ENCODE results near the gene PRSS27. TPM values are rescaled to one million over a fixed set of nuclear protein-coding genes. Genes with fewer than 3 reads are reported as not detected.

Gene PRSS27
- total and polyA plus RNA-seq, 4 experiments from 2014 or later: 0.61 to 0.96 TPM; not detected in 2

DNA sequence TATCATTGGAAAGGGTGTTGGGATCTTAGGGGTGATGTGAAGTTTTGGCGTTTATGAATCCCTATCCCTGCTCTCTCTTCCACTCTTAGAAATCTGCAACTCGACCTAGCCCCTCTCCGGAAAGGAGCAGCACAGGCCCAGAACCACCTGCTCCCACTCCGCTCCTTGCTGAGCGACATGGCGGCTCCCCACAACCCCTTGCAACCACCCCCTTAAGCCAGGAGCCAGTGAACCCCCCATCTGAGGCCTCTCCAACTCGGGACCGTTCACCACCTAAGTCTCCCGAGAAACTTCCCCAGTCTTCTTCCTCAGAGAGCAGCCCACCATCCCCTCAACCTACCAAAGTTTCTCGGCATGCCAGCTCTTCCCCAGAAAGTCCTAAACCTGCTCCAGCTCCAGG is 41.4 kb upstream of the PRSS27 start:
- H3K9me3 ChIP-seq (ENCODE audit: control insufficient read depth in 1 of 2, low read length in 2 of 2): no peaks in the 10 kb centered on the region
- no peaks in the 10 kb centered on the region for H3K27me3 ChIP-seq (ENCODE audit: insufficient read depth, low read length)
- CTCF ChIA-PET (ENCODE audit: partially characterized antibody): no interaction called here
- H3K36me3 Mint-ChIP-seq: peaks cover 95 to 97% of the 10 kb centered on the region in 2 donors
- H3K4me3 Mint-ChIP-seq: peak overlapping the region in 1 of 8 donors; percentile 17
- POLR2A ChIA-PET (ENCODE audit: partially characterized antibody): interaction anchor here (1.6 kb wide), 1 partner anchor 9 kb away, joined by 4 read pairs; the partner anchor contains the start of gene SRRM2
- H3K4me1 ChIP-seq (ENCODE audit: insufficient read depth, low read length): peaks cover 14% of the 10 kb centered on the region
- H3K36me3 ChIP-seq (ENCODE audit: insufficient read depth, low read length): peaks cover 96% of the 10 kb centered on the region
- DNase-seq: peak in 1 of 5 donors; percentile 2
- peaks cover 15 to 46% (median 31%) of the 10 kb centered on the region in 4 donors for H3K4me1 Mint-ChIP-seq
- intact Hi-C loops (cut with micrococcal nuclease): no loop called here
- H3K27ac ChIP-seq (ENCODE audit: low read depth, low read length): no peak overlapping the region
- no peaks in the 10 kb centered on the region for H3K27me3 Mint-ChIP-seq
- H3K27ac Mint-ChIP-seq: peak overlapping the region in 3 of 7 donors; percentile 48 to 83 (median 51)
- no peak overlapping the region for H3K4me3 ChIP-seq (ENCODE audit: low read length in 2 of 2)
- H3K9me3 Mint-ChIP-seq: peaks cover 0 to 8% (median 0%) of the 10 kb centered on the region in 8 donors

DNA sequence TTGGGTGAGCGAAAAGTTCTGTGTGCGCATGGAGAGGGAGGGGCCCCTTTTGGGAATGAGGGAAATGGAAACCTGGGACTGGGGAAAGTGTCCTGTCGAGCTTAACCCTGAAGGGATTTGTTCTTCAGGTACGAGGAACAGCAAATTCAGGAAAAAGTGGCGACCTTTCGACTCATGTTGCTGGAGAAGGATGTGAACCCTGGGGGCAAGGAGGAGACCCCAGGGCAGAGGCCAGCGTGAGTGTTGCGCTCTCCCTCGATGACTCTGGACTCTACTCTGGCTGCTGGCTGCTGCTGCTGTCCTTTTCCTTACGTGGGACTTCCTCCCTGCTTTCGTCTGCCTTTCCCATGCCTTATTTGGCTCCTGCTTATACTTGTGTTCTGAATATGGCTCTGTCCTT is 37.3 kb upstream of the PRSS27 start:
- Histone ChIP-seq H3K4me3 (ENCODE audit: low read length in 2 of 2) (no peak overlapping the region), H3K4me1 (ENCODE audit: insufficient read depth, low read length) (peaks cover 43% of the 10 kb centered on the region), H3K27me3 (ENCODE audit: insufficient read depth, low read length) (no peaks in the 10 kb centered on the region), H3K36me3 (ENCODE audit: insufficient read depth, low read length) (peaks cover 59% of the 10 kb centered on the region), H3K27ac (ENCODE audit: low read depth, low read length) (no peak overlapping the region), H3K9me3 (ENCODE audit: control insufficient read depth in 1 of 2, low read length in 2 of 2) (no peaks in the 10 kb centered on the region)
- DNase-seq: no peak
- Mint-ChIP-seq H3K36me3 (peaks cover 70 to 86% of the 10 kb centered on the region in 2 donors), H3K4me1 (peaks cover 38 to 71% (median 52%) of the 10 kb centered on the region in 4 donors), H3K9me3 (peaks cover 0 to 2% (median 0%) of the 10 kb centered on the region in 8 donors), H3K27me3 (no peaks in the 10 kb centered on the region), H3K4me3 (peak overlapping the region in 3 of 8 donors; percentile 4 to 21 (median 18)), H3K27ac (peak overlapping the region in 3 of 7 donors; percentile 36 to 100 (median 59))
- intact Hi-C loops (cut with micrococcal nuclease): loop anchor here (10.0 kb wide), 1 partner anchor 107 kb away; no protein-coding TSS in a partner anchor
- CTCF ChIA-PET (ENCODE audit: partially characterized antibody): no interaction called here
- POLR2A ChIA-PET (ENCODE audit: partially characterized antibody): interaction anchor here (1.7 to 2.2 kb wide), 3 partner anchors 17 to 21 kb away, joined by 7 read pairs; partner anchors contain the start of gene ELOB

DNA sequence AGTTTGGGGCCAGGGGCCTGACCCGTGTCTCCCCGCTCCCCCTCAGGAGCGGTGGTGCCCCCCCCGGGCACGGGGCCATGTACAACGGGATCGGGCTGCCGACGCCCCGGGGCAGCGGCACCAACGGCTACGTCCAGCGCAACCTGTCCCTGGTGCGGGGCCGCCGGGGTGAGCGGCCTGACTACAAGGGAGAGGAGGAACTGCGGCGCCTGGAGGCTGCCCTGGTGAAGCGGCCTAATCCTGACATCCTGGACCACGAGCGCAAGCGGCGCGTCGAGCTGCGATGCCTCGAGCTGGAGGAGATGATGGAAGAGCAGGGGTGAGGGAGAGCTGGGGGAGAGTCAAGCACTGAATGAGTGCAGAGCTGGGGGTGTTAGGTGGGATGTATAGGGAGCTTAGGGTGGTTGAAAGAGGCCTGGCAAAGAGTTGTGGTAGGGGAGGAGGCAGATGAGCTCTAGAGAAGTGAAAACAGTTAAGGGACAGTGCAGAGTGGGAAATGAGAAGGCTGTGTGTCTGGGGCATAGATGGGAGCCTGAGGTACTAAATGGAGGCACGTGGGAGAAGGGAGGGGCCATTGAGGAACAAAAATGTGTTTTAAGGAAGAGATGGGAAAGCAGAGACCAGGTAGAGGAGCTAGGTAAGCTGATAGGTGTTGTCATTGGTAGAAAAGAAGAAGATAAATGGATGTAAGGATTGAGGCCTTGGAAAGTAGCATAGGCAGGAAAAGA is 36.4 kb upstream of the PRSS27 start:
- intact Hi-C loops (cut with micrococcal nuclease): loop anchor here (10.0 kb wide), 1 partner anchor 108 kb away; no protein-coding TSS in a partner anchor

DNA sequence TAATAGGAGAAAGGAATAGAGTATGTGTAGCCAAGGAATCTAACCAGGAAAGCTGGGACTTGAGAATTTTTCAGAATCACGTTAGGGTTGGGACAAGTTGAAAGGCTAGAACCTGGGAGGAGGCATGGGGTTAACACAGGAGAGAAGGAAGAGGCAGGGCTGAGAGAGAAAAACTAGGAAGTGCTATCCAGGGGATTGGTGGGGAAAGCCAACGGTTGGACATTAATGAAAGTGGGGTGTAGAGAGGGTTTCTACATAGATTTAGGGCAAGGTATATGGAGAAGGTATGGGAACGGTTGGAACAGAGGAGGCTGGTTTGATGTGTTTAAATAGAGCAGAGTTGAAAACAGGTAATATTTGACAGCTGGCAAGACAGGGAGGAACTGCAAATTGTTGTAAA is 35.1 kb upstream of the PRSS27 start:
- POLR2A ChIA-PET (ENCODE audit: partially characterized antibody): interaction anchor here (1.3 to 6.7 kb wide), 4 partner anchors 8 to 73 kb away, joined by 3 to 142 read pairs (median 16); partner anchors contain the start of genes ELOB and KCTD5
- intact Hi-C loops (cut with micrococcal nuclease): loop anchor here (10.0 kb wide), 1 partner anchor 110 kb away; no protein-coding TSS in a partner anchor

More for the DNA sequence above, 36.4 kb upstream of the PRSS27 start:
- peaks cover 50% of the 10 kb centered on the region for H3K4me1 ChIP-seq (ENCODE audit: insufficient read depth, low read length)
- DNase-seq: no peak
- Mint-ChIP-seq H3K4me3 (peak overlapping the region in 3 of 8 donors; percentile 3 to 71 (median 3)), H3K27me3 (no peaks in the 10 kb centered on the region), H3K27ac (peak overlapping the region; percentile 0 to 100 (median 39)), H3K4me1 (peaks cover 40 to 77% (median 55%) of the 10 kb centered on the region in 4 donors), H3K36me3 (peaks cover 61 to 81% of the 10 kb centered on the region in 2 donors), H3K9me3 (peaks cover 0 to 2% (median 0%) of the 10 kb centered on the region in 8 donors)
- no peaks in the 10 kb centered on the region for H3K27me3 ChIP-seq (ENCODE audit: insufficient read depth, low read length)
- peak overlapping the region; percentile 28 for H3K27ac ChIP-seq (ENCODE audit: low read depth, low read length)
- ChIA-PET POLR2A (ENCODE audit: partially characterized antibody) (interaction anchor here (1.7 to 1.9 kb wide), 2 partner anchors 17 to 20 kb away, joined by 7 read pairs; partner anchors contain the start of gene ELOB), CTCF (ENCODE audit: partially characterized antibody) (no interaction called here)
- no peaks in the 10 kb centered on the region for H3K9me3 ChIP-seq (ENCODE audit: control insufficient read depth in 1 of 2, low read length in 2 of 2)
- peaks cover 50% of the 10 kb centered on the region for H3K36me3 ChIP-seq (ENCODE audit: insufficient read depth, low read length)
- H3K4me3 ChIP-seq (ENCODE audit: low read length in 2 of 2): no peak overlapping the region

DNA sequence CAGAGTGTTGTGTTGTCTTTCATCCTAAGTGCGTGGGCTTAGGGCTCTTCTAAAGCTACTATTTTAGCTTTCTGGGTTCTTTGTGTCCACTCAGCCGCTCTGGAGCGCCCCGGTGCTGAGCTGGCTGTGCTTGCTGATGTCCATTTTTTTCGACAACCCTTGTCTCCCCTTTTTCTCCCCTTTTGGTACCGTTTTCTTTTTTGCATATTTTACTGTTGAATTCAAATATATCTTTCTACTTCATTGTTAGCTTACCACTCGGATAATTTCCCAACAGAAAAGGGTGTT is 33.7 kb upstream of the PRSS27 start:
- Histone ChIP-seq H3K9me3 (ENCODE audit: control insufficient read depth in 1 of 2, low read length in 2 of 2) (no peaks in the 10 kb centered on the region), H3K4me1 (ENCODE audit: insufficient read depth, low read length) (peaks cover 53% of the 10 kb centered on the region), H3K4me3 (ENCODE audit: low read length in 2 of 2) (peak overlapping the region; percentile 72 to 97), H3K36me3 (ENCODE audit: insufficient read depth, low read length) (peaks cover 22% of the 10 kb centered on the region), H3K27ac (ENCODE audit: low read depth, low read length) (peak overlapping the region; percentile 97), H3K27me3 (ENCODE audit: insufficient read depth, low read length) (no peaks in the 10 kb centered on the region)
- intact Hi-C loops (cut with micrococcal nuclease): loop anchor here (10.0 kb wide), 1 partner anchor 111 kb away; no protein-coding TSS in a partner anchor
- Mint-ChIP-seq H3K27me3 (no peaks in the 10 kb centered on the region), H3K9me3 (peaks cover 0 to 4% (median 0%) of the 10 kb centered on the region in 8 donors), H3K4me3 (peak overlapping the region; percentile 86 to 94 (median 89)), H3K4me1 (peaks cover 37 to 80% (median 55%) of the 10 kb centered on the region in 4 donors), H3K36me3 (peaks cover 35 to 56% of the 10 kb centered on the region in 2 donors), H3K27ac (peak overlapping the region; percentile 87 to 100 (median 92))
- ChIA-PET POLR2A (ENCODE audit: partially characterized antibody) (interaction anchor here (0.8 to 6.7 kb wide), 9 partner anchors 9 to 129 kb away, joined by 3 to 142 read pairs (median 11); partner anchors contain the start of genes ELOB, FLYWCH2 and KCTD5), CTCF (ENCODE audit: partially characterized antibody) (interaction anchor here (1.2 kb wide), 1 partner anchor 22 kb away, joined by 3 read pairs; no protein-coding TSS in a partner anchor)
- DNase-seq: no peak

More for the DNA sequence above, 35.1 kb upstream of the PRSS27 start:
- peak overlapping the region; percentile 97 for H3K27ac ChIP-seq (ENCODE audit: low read depth, low read length)
- H3K9me3 ChIP-seq (ENCODE audit: control insufficient read depth in 1 of 2, low read length in 2 of 2): no peaks in the 10 kb centered on the region
- H3K4me1 ChIP-seq (ENCODE audit: insufficient read depth, low read length): peaks cover 55% of the 10 kb centered on the region
- Mint-ChIP-seq H3K27ac (peak overlapping the region; percentile 38 to 100 (median 92)), H3K36me3 (peaks cover 48 to 68% of the 10 kb centered on the region in 2 donors), H3K4me1 (peaks cover 43 to 81% (median 62%) of the 10 kb centered on the region in 4 donors), H3K9me3 (peaks cover 0 to 4% (median 0%) of the 10 kb centered on the region in 8 donors), H3K4me3 (peak overlapping the region; percentile 86 to 94 (median 89)), H3K27me3 (no peaks in the 10 kb centered on the region)
- peaks cover 37% of the 10 kb centered on the region for H3K36me3 ChIP-seq (ENCODE audit: insufficient read depth, low read length)
- CTCF ChIA-PET (ENCODE audit: partially characterized antibody): no interaction called here
- no peaks in the 10 kb centered on the region for H3K27me3 ChIP-seq (ENCODE audit: insufficient read depth, low read length)
- DNase-seq: no peak
- H3K4me3 ChIP-seq (ENCODE audit: low read length in 2 of 2): no peak overlapping the region

DNA sequence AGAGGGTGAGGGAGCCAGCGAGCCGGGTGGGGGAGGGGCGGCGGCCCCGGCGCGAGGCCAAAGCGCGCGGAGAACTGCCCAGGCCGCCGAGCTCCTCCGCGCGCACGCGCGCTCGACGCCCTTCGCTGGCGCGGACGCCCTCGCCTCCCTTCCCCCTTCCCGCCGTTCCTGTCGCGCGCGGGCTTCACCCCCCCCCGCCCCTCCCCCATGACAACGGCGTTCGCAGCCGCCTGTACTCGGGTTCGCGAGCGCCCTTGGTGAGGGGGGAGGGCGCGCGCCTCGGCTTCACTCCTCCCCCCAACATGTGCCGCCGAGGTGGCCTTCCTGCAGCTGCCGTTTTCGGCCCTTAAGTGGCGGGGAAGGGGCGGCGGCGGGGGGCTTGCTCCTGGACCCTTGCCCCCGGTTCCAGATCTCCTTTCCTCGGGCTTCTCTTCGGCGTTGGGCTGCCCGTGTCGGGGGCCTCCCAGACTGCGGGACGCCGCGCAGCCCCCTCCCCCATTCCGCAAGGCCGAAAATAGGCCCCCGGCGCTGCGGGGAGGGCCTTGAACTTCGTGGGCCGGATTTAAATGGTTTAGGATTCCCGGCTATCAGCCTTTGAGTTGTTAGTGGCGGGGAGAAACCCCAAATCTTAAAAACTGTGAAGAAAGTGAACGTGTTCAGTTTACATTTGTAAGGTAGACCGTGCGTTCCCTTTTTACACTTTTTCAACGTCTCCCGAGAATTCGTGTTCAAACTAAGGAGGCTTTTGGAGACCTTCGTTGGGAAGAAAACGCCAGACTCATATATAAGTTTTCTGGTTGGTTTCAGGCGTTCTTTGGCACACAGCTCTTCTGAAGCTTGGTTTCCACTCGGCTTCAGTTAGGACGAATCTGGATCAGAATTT is 33.1 kb upstream of the PRSS27 start:
- peak overlapping the region; percentile 86 to 97 (median 92) for H3K4me3 Mint-ChIP-seq
- Histone ChIP-seq H3K4me3 (ENCODE audit: low read length in 2 of 2) (peak overlapping the region; percentile 95 to 97), H3K27ac (ENCODE audit: low read depth, low read length) (peak overlapping the region; percentile 97), H3K36me3 (ENCODE audit: insufficient read depth, low read length) (peaks cover 16% of the 10 kb centered on the region), H3K9me3 (ENCODE audit: control insufficient read depth in 1 of 2, low read length in 2 of 2) (no peaks in the 10 kb centered on the region), H3K4me1 (ENCODE audit: insufficient read depth, low read length) (peaks cover 49% of the 10 kb centered on the region), H3K27me3 (ENCODE audit: insufficient read depth, low read length) (no peaks in the 10 kb centered on the region)
- peak in 1 of 5 donors; percentile 67 for DNase-seq
- H3K27ac Mint-ChIP-seq: peak overlapping the region; percentile 87 to 100 (median 92)
- H3K36me3 Mint-ChIP-seq: peaks cover 30 to 50% of the 10 kb centered on the region in 2 donors
- intact Hi-C loops (cut with micrococcal nuclease): loop anchor here (1.0 to 10.0 kb wide), 5 partner anchors 24 to 112 kb away; partner anchors contain the start of genes ELOB and KCTD5
- peaks cover 36 to 75% (median 53%) of the 10 kb centered on the region in 4 donors for H3K4me1 Mint-ChIP-seq
- POLR2A ChIA-PET (ENCODE audit: partially characterized antibody): interaction anchor here (0.8 to 6.7 kb wide), 15 partner anchors 9 to 705 kb away, joined by 3 to 142 read pairs (median 4); partner anchors contain the start of genes ECI1, ELOB, FLYWCH2 and KCTD5
- CTCF ChIA-PET (ENCODE audit: partially characterized antibody): interaction anchor here (1.2 kb wide), 1 partner anchor 23 kb away, joined by 3 read pairs; no protein-coding TSS in a partner anchor
- H3K27me3 Mint-ChIP-seq: no peaks in the 10 kb centered on the region
- peaks cover 0 to 4% (median 0%) of the 10 kb centered on the region in 8 donors for H3K9me3 Mint-ChIP-seq
